Right ventricle myocardium superior (tissue), 1 donor: Measurements from ENCODE around the gene FYN. TPM values are rescaled to one million over a fixed set of nuclear protein-coding genes. Genes with fewer than 3 reads are reported as not detected.
A peak's percentile ranks its signal among the peaks of the same experiment; 100 is the strongest.

Source experiments
- ATAC-seq: fragments of 200-7000 bp; cut with Tn5 transposase; one replicate; pipeline ENCODE4 v1.9.1; 2020; ENCODE audit warnings: mild to moderate bottlenecking; ENCODE audit not compliant: poor library complexity
- DNase-seq: peaks from one replicate; pipeline ENCODE4 v3.0.0-alpha.2; 2020
- intact Hi-C: fragments of 100-400 bp; cut with DNase I; formaldehyde crosslinking; loops from one replicate; pipeline ENCODE4 v1.11.2; 2022
- total RNA-seq: library from RNA; stranded (reverse); fragmentation: NEBNext Ultra II Directional; extraction: Animal tissue kit (Norgen Biotek cat#: 25700); gene quantifications from one replicate; pipeline ENCODE4 v1.2.1, GENCODE V29; 2021
- donor health status: DM: no; HTN: yes; CAD: no; lungs with severe emphysema.

Gene FYN
- total RNA-seq, 1 donor from 2014 or later, result 40.6 TPM

DNA sequence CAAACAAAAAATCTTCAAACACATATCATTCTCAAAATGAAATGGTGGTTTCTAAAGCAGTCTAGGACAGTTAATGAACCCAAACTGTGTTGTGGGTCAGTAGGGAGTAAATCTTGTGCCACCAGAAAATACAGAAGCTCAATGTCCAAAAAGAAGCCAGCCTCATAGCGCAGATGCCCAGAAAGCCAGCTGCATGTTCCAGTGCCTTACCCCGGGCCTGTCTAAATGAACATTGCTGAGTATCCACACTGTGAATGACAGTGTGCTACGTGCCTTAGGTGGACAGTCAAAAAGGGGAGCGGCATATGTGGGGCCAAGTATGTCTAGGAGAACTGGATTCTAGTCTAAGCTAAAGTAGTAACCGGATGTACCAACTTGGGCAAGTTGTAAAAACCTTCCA, 10.9 kb downstream of the FYN start:
- intact Hi-C loops, result no loop called here
- no peak for ATAC-seq

DNA sequence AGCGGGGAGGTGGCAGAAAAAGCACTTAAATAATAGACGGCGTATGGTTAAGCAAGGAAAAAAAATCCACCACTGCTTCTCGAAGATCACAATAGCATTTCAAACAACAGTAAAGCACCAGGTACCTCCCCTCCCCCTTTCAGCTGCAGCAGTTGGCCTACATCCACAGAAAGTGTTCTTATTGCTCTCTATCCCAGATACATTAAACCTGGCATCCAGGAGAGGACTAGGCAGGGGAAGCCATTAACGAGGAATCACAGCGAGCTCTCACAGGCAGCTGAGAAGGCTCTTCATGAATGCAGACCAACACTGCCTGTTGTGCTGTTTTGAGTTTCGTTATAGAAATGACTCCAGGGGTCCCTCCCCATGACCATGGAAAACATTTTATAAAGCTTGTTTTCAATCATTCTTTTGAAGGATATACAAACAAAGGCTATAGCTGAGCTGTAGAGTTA, 11.8 kb downstream of the FYN start:
- DNase-seq, result no peak
- no peak for ATAC-seq
- intact Hi-C loops, result no loop called here

More for the DNA sequence above, 10.9 kb downstream of the FYN start:
- no peak for DNase-seq

DNA sequence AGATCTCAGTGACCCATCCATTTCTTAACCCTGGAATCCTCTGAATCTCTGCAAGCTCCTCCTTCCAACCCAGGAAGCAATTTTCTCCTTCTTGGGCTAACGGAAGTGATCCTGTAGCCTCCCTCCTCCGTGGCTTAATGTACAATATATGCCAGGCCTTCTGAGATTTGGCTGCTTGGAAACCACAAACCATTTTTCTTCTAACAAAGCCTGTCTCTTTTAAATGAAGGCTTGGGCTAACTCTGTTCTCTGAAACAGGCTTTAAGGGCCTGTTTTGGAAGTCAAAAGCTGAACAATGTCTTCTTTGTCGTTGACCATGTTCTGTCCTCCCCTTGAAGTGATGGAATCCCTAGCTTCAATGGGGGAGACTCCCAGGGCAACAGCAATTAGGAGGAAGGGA, 14.9 kb downstream of the FYN start:
- DNase-seq, result no peak
- intact Hi-C loops, result loop anchor here (10.0 kb wide), 1 partner anchor 124 kb away; no protein-coding TSS in a partner anchor
- no peak for ATAC-seq

DNA sequence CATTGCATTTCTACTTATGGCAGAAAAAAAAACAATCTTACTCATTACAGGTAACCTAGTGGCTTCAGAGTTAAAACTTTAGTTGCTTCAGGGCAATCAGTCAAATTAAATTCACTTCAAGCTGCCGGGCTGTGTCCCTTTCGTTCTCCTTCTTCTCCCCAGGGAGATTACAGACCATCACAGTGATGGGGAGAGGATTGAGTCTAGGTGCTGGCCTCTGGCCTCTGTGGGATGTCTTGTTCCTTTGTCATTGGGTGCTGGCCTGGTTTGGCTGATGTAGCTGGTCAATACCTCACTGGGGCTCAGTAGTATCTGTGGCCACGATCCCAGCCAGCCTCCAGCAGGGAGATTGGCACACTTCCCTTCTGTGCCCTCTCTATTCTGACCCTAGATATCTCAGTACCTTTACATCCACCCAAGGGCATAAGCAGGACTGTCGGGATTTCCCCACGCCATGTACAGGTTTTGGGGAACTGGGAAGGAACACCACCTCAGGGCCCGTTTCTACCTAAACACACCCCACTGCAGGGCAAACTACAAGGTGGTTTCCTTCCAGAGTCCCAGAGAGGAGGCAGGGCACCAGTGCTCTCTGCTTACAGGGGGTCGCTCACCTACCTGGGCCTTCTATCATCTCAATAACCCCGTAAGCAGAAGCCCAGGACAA, 15.4 kb downstream of the FYN start:
- intact Hi-C loops, result loop anchor here (10.0 kb wide), 1 partner anchor 123 kb away; no protein-coding TSS in a partner anchor
- DNase-seq (no peak), ATAC-seq (peak; percentile 20)

DNA sequence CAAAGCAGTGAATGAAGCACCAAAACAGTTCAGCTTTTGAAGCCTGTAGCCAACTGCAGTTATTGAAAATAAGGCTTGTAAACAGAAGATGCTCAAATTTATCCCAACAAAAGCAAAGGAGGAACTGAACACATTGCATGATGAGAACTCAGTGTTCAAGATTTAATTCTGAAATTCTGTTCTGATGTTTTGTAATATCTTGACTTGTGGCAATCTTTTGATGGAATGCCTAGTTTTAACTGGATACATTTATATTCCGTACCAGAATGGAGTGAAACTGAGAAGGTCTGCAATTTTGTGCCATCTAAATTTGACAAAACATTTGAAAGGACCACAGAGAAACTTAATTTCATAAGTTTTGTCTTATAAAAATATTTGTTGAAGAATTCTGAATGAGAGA, 17.5 kb downstream of the FYN start:
- ATAC-seq (no peak), DNase-seq (no peak)
- intact Hi-C loops, result loop anchor here (10.0 kb wide), 1 partner anchor 121 kb away; no protein-coding TSS in a partner anchor

DNA sequence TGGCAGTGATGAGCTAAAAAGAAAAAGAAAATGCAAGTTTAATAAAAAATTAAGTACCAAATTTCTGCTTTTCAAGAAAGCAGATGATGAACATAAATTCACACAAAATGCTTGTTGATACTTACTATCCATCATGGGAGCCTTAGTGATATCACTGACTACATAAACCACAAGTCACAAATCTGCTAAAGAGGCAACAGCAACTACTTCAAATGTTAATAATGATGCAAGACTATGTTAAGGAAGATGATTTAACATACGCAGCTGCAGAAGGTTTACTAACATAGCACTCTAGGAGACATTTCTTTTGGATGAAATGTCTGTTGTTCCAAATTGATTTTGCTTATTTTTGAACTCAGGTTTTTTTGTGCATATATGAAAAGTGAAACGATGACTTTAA, 18.6 kb downstream of the FYN start:
- DNase-seq (no peak), ATAC-seq (no peak)
- intact Hi-C loops, result loop anchor here (10.0 kb wide), 1 partner anchor 120 kb away; no protein-coding TSS in a partner anchor

DNA sequence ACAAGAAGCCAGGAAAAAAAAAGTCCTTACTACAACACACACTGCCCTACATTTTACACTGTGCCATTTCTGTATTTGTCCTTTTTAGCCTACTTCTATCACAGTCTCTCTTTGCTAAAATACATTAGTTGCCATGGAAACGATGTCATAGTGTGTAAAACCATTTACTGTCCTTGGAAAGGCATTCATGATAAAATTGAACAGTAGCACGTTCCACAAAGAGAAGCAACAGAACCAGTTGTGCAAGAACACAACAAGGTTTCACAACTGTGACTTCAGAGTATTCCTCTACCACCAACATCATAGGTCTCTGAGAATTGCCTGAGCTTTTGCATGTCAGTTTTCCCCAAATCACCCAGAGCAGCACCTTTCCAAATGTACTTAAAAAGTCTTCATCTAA, 20.5 kb downstream of the FYN start:
- DNase-seq (no peak), ATAC-seq (peak; percentile 16)
- intact Hi-C loops, result loop anchor here (10.0 kb wide), 1 partner anchor 118 kb away; no protein-coding TSS in a partner anchor

DNA sequence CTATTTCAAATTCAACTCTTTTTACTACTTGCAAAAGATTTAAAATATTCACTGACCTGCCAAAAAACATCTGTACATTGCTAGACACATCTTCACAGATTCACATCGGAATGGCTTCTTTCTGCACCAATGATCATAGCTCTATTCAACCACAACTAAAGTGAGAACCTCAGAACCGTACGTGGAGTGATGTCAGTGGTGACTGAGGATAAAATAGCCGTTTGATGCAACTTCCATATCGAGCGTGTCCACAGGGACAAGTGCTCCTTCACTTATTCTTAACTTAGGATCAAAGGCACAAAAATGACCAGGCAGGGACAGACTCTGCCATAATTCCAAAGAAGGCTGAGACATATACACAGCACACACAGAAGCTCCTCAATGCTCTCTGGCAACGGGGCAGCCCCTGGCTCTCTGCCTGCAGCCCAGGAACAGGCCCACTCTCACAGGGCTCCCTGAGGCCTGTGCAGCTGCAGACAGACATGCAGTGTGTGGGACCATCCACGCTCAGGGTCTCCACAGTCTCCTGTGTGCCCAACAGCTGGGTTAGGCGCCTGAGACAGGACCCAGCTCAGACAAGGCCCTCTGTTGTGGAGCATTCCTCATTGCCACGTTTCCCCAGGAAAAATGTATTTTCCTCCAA, 22.8 kb downstream of the FYN start:
- peak; percentile 70 for DNase-seq
- peak; percentile 45 for ATAC-seq
- intact Hi-C loops, result loop anchor here (10.0 kb wide), 1 partner anchor 116 kb away; no protein-coding TSS in a partner anchor

DNA sequence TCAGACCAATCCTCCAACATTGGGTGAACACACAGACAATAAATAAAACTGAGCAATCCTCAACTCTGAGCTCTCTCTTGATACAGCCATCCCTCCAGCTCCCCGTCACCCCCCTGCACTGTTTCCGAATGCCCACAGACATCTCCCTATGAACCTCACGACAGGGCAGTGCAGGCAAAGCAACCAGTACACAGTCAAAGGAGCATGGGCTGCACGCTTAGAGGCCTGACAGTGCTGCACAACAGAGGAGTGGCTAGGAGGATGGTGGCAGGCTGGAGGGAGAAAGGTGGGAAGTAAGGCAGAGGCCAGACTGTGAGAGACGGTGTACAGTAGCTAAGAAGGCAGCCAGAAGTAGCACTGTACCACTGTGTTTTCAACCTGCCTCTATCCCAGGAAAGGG, 24.0 kb downstream of the FYN start:
- ATAC-seq (peak; percentile 22), DNase-seq (no peak)
- intact Hi-C loops, result no loop called here

DNA sequence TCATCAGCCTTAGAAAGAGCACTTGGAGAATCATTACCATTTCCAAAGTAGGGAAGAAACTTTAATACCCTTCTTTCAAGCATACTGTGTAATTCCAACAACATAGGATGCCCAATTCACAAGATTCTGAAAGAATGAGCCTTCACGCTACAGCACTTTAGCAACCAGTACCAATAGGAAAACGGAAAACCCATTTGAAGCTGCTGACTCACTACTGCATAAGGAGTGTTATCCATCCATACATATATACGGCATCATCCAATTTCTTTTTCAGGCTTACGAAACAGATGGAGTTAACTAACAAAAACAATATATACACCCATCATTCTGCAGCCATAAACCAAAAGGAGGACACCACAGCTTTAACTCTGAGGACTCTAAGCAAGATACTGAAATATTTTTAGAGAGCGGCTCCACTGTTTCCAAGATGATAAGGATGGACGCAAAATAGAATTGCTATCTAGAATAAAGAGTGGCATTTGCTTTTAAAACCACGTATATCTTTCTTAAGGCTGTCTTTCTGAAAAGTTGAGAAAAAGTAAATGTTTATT, 24.9 kb downstream of the FYN start:
- intact Hi-C loops, result no loop called here
- ATAC-seq, result peak; percentile 42

DNA sequence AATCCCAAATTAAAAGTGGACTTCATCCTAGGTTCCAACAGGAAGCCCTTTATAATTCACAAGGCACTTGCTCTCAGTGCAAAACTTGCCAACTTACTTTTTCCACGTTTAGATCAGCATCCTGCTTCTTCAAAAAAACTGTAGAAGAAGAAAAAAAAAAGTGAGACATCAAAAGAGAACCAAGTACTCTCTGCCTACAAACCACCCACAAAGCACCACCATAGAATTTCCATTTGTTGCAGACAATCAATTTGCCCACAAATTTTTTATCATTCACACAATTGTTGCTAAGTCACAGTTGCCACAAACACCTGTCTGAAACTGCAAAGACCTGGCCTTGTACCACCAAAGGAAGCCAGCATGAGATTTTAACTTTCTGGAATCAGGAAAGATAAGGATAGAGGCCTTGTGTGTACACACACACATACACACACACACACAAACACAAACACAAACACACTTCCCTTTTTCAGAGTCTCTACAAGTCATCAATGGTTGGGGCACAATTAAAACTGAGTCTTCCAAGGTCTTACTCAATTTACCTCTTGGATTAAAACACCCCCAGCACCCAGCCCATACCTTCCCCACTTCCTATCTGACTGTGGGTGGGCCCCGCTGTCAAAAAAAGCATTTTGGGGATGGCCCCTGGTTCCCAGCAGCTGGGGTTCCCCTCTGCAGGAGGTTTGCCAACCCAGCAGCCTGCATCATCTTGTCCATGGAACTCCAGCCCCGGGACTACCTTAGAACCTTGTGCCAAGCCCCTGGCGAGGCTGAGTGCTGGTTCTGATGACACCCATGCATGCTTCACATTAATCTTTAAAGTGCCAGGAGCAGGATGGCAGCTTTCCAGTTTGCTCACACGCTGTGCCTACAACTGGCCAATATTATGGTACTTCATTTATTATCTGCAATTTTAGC, 26.5 kb downstream of the FYN start:
- DNase-seq (peak; percentile 75), ATAC-seq (peak; percentile 55)
- intact Hi-C loops, result no loop called here

More for the DNA sequence above, 24.9 kb downstream of the FYN start:
- no peak for DNase-seq

DNA sequence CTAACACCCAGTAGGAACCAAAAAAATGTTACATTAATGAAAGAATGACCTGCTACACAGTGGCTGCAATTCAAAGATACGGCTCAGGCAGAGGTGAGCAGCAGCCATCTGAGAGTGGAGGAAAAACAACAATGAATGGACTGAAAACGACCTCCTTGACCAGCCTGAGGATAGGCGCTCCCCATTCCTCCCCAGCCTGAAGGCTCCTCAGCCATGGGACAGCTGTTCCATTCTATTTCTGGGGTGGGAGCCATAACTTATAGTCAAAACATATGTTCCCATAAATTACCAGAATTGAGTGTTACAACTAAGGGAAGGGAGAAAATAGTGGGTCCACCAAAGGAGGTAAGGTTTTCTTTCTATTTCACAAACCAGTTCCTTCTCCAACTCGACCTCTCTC, 27.2 kb downstream of the FYN start:
- ATAC-seq, result no peak
- DNase-seq, result no peak
- intact Hi-C loops, result no loop called here

DNA sequence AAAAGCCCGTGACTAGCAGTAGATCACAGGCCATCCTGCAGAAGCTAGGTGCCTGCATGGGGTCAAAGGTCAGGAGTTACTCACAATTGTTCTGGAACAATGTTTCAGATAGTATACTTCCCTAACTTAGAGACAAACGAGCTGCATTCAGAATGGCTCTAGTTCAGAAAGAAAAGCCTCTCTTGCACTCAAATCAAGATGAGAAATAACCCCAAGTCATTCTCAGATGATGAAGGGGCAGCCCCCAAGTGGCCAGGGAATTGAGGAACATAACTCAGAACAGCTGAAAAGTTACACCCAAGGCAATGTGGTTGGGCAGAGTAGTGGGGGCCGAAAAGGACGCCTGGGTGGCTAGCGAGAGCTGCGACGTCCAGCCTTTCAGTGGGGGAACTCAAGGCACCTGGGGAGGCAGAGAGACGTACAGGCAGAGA, 27.8 kb downstream of the FYN start:
- intact Hi-C loops, result no loop called here

DNA sequence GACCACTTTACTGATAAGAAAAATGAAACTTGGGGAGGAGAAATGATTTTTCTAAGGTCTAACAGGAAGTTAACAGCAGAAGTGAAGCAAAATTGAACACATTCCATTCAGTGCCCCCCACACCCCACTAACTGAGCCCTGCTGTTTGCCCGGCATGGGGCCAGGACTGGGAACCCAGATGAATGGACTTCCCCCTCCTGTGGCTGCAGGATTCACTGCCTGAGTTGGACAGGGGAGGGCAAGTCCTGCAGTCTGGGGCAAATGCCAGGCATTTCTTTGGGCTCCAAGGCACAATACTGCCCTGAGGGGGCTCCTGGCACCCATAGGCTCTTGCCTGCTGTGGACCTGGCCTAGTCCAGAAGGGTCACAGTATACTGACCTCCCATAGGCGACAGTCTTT, 28.3 kb downstream of the FYN start:
- peak; percentile 2 for ATAC-seq
- no peak for DNase-seq
- intact Hi-C loops, result no loop called here

More for the DNA sequence above, 27.8 kb downstream of the FYN start:
- ATAC-seq (no peak), DNase-seq (no peak)

DNA sequence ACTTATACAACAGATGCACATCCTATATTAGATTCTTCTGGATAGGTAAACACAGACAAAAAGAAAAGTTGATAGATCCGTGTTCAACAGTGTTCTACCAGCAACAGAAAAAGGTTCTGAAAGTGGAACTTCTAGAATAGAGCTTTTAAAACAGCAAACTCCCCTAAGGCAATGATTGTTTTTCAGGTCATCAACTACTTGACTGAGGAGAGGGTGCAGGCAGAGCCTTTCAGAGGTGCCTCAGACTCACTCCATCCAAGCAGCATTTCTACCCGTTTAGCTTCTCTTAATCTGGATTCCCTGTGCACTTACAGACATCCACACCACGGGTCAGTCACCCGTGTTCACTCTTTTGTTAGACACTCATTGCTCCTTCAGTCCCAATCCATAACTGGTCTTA, 28.9 kb downstream of the FYN start:
- intact Hi-C loops, result no loop called here
- ATAC-seq (no peak), DNase-seq (no peak)

DNA sequence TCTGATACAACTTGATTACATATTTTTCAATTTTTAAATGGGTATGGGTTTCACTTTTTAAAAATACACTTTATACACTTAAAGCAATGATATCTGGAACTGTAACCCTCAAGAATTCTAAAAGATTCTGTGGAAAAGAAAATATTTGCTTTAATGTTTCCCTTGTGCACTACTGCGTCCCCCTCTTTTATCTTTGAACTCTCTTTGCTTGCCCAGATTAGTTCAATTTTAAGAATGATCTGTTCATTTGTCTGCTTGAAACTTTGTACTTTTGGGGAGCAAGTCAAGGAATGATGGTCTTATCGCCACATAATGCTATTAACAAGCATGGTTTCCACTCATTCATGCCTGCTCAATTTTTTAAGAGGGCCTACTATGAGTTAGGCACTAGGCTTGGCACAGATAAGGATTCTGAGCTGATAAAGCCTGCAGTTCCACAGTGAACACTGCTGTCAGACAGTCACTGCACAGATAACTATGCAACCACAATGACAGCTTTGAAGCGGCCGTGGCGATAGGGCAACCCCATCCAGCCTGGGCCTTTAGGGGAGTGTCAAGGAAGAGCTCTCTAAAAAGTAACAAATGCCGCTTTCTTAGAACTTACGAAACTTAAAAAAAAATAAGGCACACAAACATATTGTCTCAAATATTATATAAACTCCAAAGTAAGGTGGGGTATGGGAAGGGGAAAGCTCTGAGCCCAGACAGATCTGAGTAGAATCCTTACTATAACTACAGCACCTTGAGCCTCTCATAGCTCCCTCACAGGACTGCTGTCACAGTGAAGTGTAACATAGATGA, 29.7 kb downstream of the FYN start:
- ATAC-seq (peak; percentile 73), DNase-seq (peak; percentile 50)

DNA sequence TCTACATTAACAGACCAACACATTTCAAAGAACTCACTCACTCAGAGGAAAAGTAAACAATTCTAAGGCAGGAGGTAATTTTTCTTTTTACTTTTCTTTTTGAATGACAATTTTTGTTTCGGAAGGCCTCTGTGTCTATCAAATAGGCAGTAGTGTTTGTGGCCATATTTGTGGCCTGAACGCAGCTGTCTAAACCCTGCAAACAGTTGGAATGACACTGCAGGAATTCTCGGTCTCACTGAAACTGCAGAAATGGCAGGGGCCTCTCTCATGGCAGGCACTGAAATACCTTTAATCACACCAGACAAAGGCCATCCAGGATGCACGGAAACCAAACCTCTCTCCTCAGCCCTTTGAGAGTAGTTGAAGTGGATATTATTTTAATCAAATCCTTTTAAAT, 30.4 kb downstream of the FYN start:
- peak; percentile 30 for ATAC-seq
- intact Hi-C loops, result no loop called here

More for the DNA sequence above, 29.7 kb downstream of the FYN start:
- intact Hi-C loops, result no loop called here

DNA sequence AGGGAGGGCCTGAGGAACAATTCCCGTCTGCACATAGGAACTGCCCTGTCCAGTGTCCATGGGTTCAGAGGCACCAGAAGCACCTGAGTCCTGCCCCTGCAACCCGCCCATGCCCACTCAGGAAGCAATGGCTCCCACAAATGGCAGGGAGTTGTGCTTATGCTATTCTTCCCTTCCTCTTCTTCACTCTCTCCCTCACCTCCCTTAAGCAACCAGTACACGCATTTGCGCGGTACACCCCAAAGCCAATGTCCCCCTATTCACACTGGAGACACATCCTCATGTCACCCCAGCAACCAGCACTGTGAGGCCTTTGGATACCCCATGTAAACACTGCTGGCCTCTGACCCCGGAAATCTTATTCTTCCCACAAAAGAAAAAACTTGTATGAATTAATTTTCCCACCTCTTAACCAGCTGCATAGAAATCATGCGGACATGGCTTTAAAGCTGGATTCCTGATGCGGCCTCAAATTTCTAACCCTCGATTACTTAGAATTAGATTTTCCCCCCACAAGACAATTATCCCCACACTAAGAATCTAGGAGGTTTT, 30.9 kb downstream of the FYN start:
- no peak for DNase-seq
- ATAC-seq, result no peak
- intact Hi-C loops, result no loop called here

More for the DNA sequence above, 30.4 kb downstream of the FYN start:
- DNase-seq, result no peak
